HCT116 (cell line): ENCODE measurements around the gene DMXL1. TPM values are rescaled to one million over a fixed set of nuclear protein-coding genes. Genes with fewer than 3 reads are reported as not detected.

Experiments used
- ATAC-seq: fragments of 200-7000 bp; cut with Tn5 transposase; 2 replicates; pipeline ENCODE4 v1.9.1; 2020; ENCODE audit warnings: mild to moderate bottlenecking, moderate library complexity
- BruUV-seq: library from RNA; stranded (reverse); fragments of 400-500 nt; replicated peaks from 2 replicates; lab custom pipeline; 2021; lab: Mats Ljungman, UMichigan
- CTCF ChIA-PET: fragments of 300-600 bp; sonication (Branson Sonifier 250); formaldehyde crosslinking; loops from one replicate; lab custom pipeline; 2021; ENCODE audit warnings: antibody characterized with exemption; lab: Charles Lee
- POLR2A ChIA-PET: fragments of 300-600, 350-600 bp; sonication (Branson Sonifier 250); formaldehyde crosslinking; loops from one replicate; lab custom pipeline; 2021; ENCODE audit warnings: antibody characterized with exemption; lab: Charles Lee
- RAD21 ChIA-PET, 2 experiments: fragments of 300-600 bp; sonication (Branson Sonifier 250); formaldehyde crosslinking; loops; one replicate each; lab custom pipeline; 2023; ENCODE audit warnings: low total read pairs in 2 of 2; ENCODE audit not compliant: uncharacterized antibody in 2 of 2, unreplicated experiment in 2 of 2, low non-redundant PET in 1 of 2; lab: Charles Lee
- DNase-seq: peaks from one replicate; pipeline ENCODE4 v3.0.0-alpha.2; 2010; ENCODE audit warnings: low read depth, low spot score
- H2AFZ ChIP-seq: fragments of 200-600 bp; shearing (Covaris generic), sonication (generic); 2 replicates; pipeline ENCODE4 v1.6.1; 2017; ENCODE audit warnings: low read depth, mixed run types, mixed read lengths, antibody characterized with exemption, low read length; ENCODE audit not compliant: poor library complexity, severe bottlenecking
- H3K27ac ChIP-seq: 2 replicates; pipeline ENCODE4 v1.5.1; 2012; ENCODE audit warnings: low read depth, low read length
- H3K27me3 ChIP-seq: fragments of 200-600 bp; sonication (generic); 2 replicates; pipeline ENCODE4 v1.6.1; 2016; ENCODE audit warnings: mixed run types, low read length, mixed read lengths; ENCODE audit not compliant: insufficient read depth
- H3K36me3 ChIP-seq, 2 experiments: fragments of 200-500 bp in 1 of 2; fragments of 200-600 bp in 1 of 2; sonication (Bioruptor generic) in 1 of 2; sonication (generic) in 1 of 2; 2 replicates each; pipeline versions ENCODE4 v1.5.1 to v1.6.1; 2014 to 2016; ENCODE audit warnings: low read length in 2 of 2, inconsistent platforms in 1 of 2, mixed read lengths in 1 of 2, mixed run types in 1 of 2; ENCODE audit not compliant: insufficient read depth in 2 of 2, control insufficient read depth in 1 of 2
- H3K4me1 ChIP-seq, 2 experiments: fragments of 200-600 bp in 1 of 2; sonication (generic) in 1 of 2; 2 replicates each; pipeline versions ENCODE4 v1.5.1 to v1.6.1; 2012 to 2017; ENCODE audit warnings: low read length in 2 of 2, inconsistent platforms in 1 of 2, mild to moderate bottlenecking in 1 of 2, mixed read lengths in 1 of 2, mixed run types in 1 of 2, moderate library complexity in 1 of 2; ENCODE audit not compliant: insufficient read depth in 2 of 2, control insufficient read depth in 1 of 2
- H3K4me2 ChIP-seq: fragments of 200-600 bp; sonication (generic); 2 replicates; pipeline ENCODE4 v1.6.1; 2017; ENCODE audit warnings: mixed run types, low read length, mixed read lengths
- H3K4me3 ChIP-seq, 2 experiments: fragments of 200-600 bp in 1 of 2; sonication (generic) in 1 of 2; replicated peaks in 1 of 2; 2 replicates each; pipeline ENCODE4 v1.5.1; 2011 to 2016; ENCODE audit warnings: low read length in 2 of 2, control low read depth in 1 of 2, low read depth in 1 of 2, mild to moderate bottlenecking in 1 of 2, mixed read lengths in 1 of 2, mixed run types in 1 of 2
- H3K79me2 ChIP-seq: fragments of 200-600 bp; sonication (generic); 2 replicates; pipeline ENCODE4 v1.6.1; 2017; ENCODE audit warnings: mild to moderate bottlenecking, mixed run types, low read length, moderate library complexity, mixed read lengths; ENCODE audit not compliant: insufficient read depth
- H3K9ac ChIP-seq: fragments of 200-600 bp; sonication (generic); 2 replicates; pipeline ENCODE4 v1.6.1; 2016; ENCODE audit warnings: low read length, mixed read lengths
- H3K9me2 ChIP-seq: fragments of 200-600 bp; sonication (generic), shearing (Covaris generic); 2 replicates; pipeline ENCODE4 v1.6.1; 2017; ENCODE audit warnings: mixed run types, mild to moderate bottlenecking, moderate library complexity; ENCODE audit not compliant: insufficient read depth
- H3K9me3 ChIP-seq, 2 experiments: fragments of 200-500 bp in 1 of 2; fragments of 200-600 bp in 1 of 2; sonication (Bioruptor generic) in 1 of 2; sonication (generic) in 1 of 2; 2 replicates each; pipeline ENCODE4 v1.6.1; 2014 to 2017; ENCODE audit warnings: low read length in 2 of 2, mixed read lengths in 2 of 2, inconsistent platforms in 1 of 2, low read depth in 1 of 2, mild to moderate bottlenecking in 1 of 2, mixed run types in 1 of 2, moderate library complexity in 1 of 2; ENCODE audit not compliant: control insufficient read depth in 1 of 2, insufficient read depth in 1 of 2
- H4K20me1 ChIP-seq: fragments of 200-600 bp; sonication (generic), shearing (Covaris generic); 2 replicates; pipeline ENCODE4 v1.6.1; 2017; ENCODE audit warnings: mixed run types, mild to moderate bottlenecking, moderate library complexity; ENCODE audit not compliant: insufficient read depth
- CBX3 ChIP-seq: IDR thresholded peaks from 2 replicates; pipeline ENCODE4 v1.6.1; 2012; ENCODE audit warnings: low read depth
- EZH2 ChIP-seq: fragments of 200-600 bp; sonication (generic); IDR thresholded peaks from 2 replicates; pipeline ENCODE4 v1.6.1; 2017; ENCODE audit warnings: antibody characterized with exemption, mixed run types
- FOSL1 ChIP-seq: IDR thresholded peaks from 2 replicates; pipeline ENCODE4 v1.6.1; 2012; ENCODE audit warnings: low read depth
- JUND ChIP-seq: IDR thresholded peaks from 2 replicates; pipeline ENCODE4 v1.6.1; 2012
- POLR2AphosphoS5 ChIP-seq: IDR thresholded peaks from 2 replicates; pipeline ENCODE4 v1.6.1; 2011; ENCODE audit warnings: mild to moderate bottlenecking, low read depth, low read length, moderate library complexity
- YY1 ChIP-seq: IDR thresholded peaks from 2 replicates; pipeline ENCODE4 v1.6.1; 2011; ENCODE audit warnings: low read length, low read depth, moderate library complexity, mild to moderate bottlenecking; ENCODE audit not compliant: insufficient replicate concordance; ENCODE audit errors: extremely low read depth
- ZFX ChIP-seq: fragments of 450-650 bp; IDR thresholded peaks from 2 replicates; pipeline ENCODE4 v1.6.1; 2017
- intact Hi-C: fragments of 100-400 bp; cut with micrococcal nuclease; formaldehyde crosslinking; loops from 2 replicates; pipeline ENCODE4 v1.10.0; 2022
- total RNA-seq: library from RNA; stranded (reverse); gene quantifications from one replicate; pipeline ENCODE4 v1.2.1, GENCODE V29; 2021; ENCODE audit not compliant: unreplicated experiment
- TF ChIP-seq, protein P1 (sequence below): IDR thresholded peaks from 2 replicates; pipeline ENCODE4 v1.6.1; 2012; ENCODE audit warnings: low read depth
- TF ChIP-seq, protein P2 (sequence below): IDR thresholded peaks from 2 replicates; pipeline ENCODE4 v1.6.1; 2012
- TF ChIP-seq, protein P3 (sequence below), 3 experiments: fragments of 200-600 bp in 1 of 3; sonication (generic) in 1 of 3; IDR thresholded peaks in 2 of 3; conservative IDR thresholded peaks in 1 of 3; 2 replicates each; pipeline ENCODE4 v1.5.1; 2012 to 2017; ENCODE audit warnings: low read depth in 2 of 3, low read length in 2 of 3, antibody characterized with exemption in 1 of 3, borderline replicate concordance in 1 of 3, control low read depth in 1 of 3, mild to moderate bottlenecking in 1 of 3, mixed read lengths in 1 of 3, mixed run types in 1 of 3, moderate library complexity in 1 of 3; ENCODE audit not compliant: insufficient read depth in 1 of 3

DMXL1 gene
- total RNA-seq, 1 experiment from 2014 or later = 21.1 TPM

DNA sequence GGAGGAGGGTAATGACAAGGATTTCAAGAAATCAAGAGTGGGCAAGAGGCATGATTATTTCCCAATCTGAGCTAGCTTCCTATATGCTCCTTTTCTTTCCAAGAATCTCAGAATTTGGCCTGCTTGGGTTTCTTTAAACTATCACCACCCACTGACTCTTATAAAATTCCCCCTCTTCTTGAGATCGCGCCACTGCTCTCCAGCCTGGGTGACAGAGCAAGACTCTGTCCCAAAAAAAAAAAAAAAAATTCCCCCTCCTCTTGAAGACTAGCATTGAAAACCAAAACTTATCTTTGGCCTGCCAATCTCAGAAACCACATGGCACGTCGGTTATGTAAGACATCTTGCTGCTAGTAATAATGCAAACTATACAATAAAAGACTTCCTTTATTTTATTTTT lies 3.4 kb upstream of the DMXL1 start:
- Histone ChIP-seq H3K4me1 (peaks cover 16 to 30% of the 10 kb centered on the region in 2 experiments; a peak in 3 of 4 replicates), H3K27ac (no peak overlapping the region), H3K9ac (no peak overlapping the region), H3K4me2 (no peak overlapping the region), H3K27me3 (no peaks in the 10 kb centered on the region), H3K9me3 (no peaks in the 10 kb centered on the region), H2AFZ (no peak overlapping the region), H4K20me1 (no peaks in the 10 kb centered on the region), H3K36me3 (no peaks in the 10 kb centered on the region), H3K9me2 (no peaks in the 10 kb centered on the region), H3K4me3 (no peak overlapping the region), H3K79me2 (peaks cover 10% of the 10 kb centered on the region)
- ChIA-PET CTCF (no interaction called here), RAD21 (no interaction called here), POLR2A (no interaction called here)
- DNase-seq = no peak
- no TSS peak for BruUV-seq
- TF ChIP-seq, protein P1, sequence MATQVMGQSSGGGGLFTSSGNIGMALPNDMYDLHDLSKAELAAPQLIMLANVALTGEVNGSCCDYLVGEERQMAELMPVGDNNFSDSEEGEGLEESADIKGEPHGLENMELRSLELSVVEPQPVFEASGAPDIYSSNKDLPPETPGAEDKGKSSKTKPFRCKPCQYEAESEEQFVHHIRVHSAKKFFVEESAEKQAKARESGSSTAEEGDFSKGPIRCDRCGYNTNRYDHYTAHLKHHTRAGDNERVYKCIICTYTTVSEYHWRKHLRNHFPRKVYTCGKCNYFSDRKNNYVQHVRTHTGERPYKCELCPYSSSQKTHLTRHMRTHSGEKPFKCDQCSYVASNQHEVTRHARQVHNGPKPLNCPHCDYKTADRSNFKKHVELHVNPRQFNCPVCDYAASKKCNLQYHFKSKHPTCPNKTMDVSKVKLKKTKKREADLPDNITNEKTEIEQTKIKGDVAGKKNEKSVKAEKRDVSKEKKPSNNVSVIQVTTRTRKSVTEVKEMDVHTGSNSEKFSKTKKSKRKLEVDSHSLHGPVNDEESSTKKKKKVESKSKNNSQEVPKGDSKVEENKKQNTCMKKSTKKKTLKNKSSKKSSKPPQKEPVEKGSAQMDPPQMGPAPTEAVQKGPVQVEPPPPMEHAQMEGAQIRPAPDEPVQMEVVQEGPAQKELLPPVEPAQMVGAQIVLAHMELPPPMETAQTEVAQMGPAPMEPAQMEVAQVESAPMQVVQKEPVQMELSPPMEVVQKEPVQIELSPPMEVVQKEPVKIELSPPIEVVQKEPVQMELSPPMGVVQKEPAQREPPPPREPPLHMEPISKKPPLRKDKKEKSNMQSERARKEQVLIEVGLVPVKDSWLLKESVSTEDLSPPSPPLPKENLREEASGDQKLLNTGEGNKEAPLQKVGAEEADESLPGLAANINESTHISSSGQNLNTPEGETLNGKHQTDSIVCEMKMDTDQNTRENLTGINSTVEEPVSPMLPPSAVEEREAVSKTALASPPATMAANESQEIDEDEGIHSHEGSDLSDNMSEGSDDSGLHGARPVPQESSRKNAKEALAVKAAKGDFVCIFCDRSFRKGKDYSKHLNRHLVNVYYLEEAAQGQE = no peak
- no peak for TF ChIP-seq FOSL1
- TF ChIP-seq YY1 = no peak
- TF ChIP-seq POLR2AphosphoS5 = no peak
- TF ChIP-seq JUND = no peak
- TF ChIP-seq, protein P2, sequence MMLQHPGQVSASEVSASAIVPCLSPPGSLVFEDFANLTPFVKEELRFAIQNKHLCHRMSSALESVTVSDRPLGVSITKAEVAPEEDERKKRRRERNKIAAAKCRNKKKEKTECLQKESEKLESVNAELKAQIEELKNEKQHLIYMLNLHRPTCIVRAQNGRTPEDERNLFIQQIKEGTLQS = no peak
- TF ChIP-seq, protein P3, sequence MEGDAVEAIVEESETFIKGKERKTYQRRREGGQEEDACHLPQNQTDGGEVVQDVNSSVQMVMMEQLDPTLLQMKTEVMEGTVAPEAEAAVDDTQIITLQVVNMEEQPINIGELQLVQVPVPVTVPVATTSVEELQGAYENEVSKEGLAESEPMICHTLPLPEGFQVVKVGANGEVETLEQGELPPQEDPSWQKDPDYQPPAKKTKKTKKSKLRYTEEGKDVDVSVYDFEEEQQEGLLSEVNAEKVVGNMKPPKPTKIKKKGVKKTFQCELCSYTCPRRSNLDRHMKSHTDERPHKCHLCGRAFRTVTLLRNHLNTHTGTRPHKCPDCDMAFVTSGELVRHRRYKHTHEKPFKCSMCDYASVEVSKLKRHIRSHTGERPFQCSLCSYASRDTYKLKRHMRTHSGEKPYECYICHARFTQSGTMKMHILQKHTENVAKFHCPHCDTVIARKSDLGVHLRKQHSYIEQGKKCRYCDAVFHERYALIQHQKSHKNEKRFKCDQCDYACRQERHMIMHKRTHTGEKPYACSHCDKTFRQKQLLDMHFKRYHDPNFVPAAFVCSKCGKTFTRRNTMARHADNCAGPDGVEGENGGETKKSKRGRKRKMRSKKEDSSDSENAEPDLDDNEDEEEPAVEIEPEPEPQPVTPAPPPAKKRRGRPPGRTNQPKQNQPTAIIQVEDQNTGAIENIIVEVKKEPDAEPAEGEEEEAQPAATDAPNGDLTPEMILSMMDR (IDR thresholded peaks at IDR 0.05 in 2 of 3, conservative IDR thresholded peaks at IDR 0.05 in 1 of 3; ENCODE audit: borderline replicate concordance in 1 of 3, insufficient read depth in 1 of 3, low read depth in 2 of 3, low read length in 2 of 3) = no peak
- TF ChIP-seq CBX3 = no peak
- TF ChIP-seq ZFX = no peak
- TF ChIP-seq EZH2 = no peak
- intact Hi-C loops = no loop called here
- no peak for ATAC-seq
